Measurements from ENCODE around the gene SMPD4. TPM values are rescaled to one million over a fixed set of nuclear protein-coding genes. Genes with fewer than 3 reads are reported as not detected.

Gene SMPD4
- total RNA-seq, result 14.1 TPM

GRCh38 chr2:130181325-130181879 is at the start of gene SMPD4:
Gene SMPD4, minus strand, starts transcription at chr2:130181602. Its CDS starts 5,010 bp downstream, at chr2:130176592.

DNA sequence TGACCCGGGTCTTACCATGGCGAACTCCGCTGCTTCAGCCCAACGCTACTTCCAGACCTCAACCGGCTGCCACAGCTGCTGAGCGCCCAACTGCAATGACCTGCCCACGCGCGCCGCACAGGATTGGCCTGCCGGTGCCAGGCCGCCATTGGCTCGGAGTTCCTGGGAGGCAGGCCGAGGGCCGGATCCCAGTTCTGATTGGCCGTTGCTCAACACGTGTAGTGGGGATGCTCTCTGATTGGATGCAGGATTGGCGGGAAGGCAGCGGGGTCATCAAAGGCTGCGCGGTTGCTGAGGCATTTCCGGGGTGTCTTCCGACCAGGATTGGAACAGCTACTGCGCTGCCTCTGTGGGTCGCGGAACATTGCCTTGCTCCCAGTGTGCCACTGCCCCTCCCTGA is 16.9 kb upstream of the SMPD4 start, which contains the start of gene TUBA3E:
TSS of gene TUBA3E (minus strand) at position 97 of the 400 bp plus-strand sequence. CDS start at position 18, 79 bp downstream.

DNA sequence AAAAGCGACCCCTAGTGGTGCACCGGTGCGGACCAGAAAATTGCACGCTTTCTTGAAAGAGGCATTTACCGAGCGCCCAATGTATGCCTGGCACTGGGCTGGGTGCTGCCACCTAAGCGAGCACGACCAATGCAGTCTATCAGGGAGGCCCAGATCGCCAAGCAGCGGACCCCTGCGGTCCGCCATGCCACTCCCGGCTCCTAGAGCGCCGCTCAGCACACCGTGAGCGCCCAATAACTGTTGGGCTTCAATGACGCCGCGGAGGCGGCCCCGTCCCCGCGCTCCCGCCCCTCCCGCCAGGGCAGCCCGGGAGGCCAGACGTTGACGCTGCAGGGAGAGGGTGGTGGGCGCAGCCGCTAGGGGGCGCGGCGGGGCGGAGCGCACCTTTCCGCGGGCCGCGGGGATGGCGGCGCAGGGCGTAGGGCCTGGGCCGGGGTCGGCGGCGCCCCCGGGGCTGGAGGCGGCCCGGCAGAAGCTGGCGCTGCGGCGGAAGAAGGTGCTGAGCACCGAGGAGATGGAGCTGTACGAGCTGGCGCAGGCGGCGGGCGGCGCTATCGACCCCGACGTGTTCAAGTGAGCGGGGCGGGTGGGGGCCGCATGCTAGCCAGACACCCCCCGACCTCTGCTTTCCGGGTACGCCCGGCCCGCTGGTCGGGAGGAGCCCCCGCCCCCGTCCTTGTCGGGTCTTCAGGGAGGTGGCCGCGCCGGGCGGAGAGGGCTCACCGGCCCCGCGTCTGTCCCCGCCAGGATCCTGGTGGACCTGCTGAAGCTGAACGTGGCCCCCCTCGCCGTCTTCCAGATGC is 679 bp upstream of the SMPD4 start, which contains the start of gene MZT2B:
TSS of gene MZT2B (plus strand) at position 383 of the 803 bp plus-strand sequence. CDS start at position 404, 21 bp downstream.

GRCh38 chr2:130145006-130145414 is 36.4 kb downstream of the SMPD4 start, which contains the start of gene CCDC74B:
Gene CCDC74B, minus strand, starts transcription at chr2:130145112. Its CDS starts 116 bp downstream, at chr2:130144996.

GRCh38 chr2:130129120-130129829 is 52.1 kb downstream of the SMPD4 start, which contains the start of gene POTEF:
Gene POTEF, minus strand, starts transcription at chr2:130129222. Its CDS starts 8,707 bp downstream, at chr2:130120515.

Small RNA genes lying within 50 kb of the gene (small RNA-seq; reads per million reads assigned to genes)
- gene RNU6-1049P, result not detected

Other genes starting within 250 kb of the SMPD4 start
- 2.5 TPM for gene RAB6C, start 201.9 kb downstream of the SMPD4 start, total RNA-seq
- gene POTEF, start 52.4 kb downstream of the SMPD4 start, total RNA-seq, result 0.23 TPM
- gene CCDC74B, start 36.5 kb downstream of the SMPD4 start, total RNA-seq, result 9.2 TPM
- gene MZT2B, start 660 bp upstream of the SMPD4 start, total RNA-seq, result 85.1 TPM
- not detected for gene TUBA3E, start 16.8 kb upstream of the SMPD4 start, total RNA-seq
- 40.1 TPM for gene IMP4, start 161.3 kb upstream of the SMPD4 start, total RNA-seq
- 19.6 TPM for gene PTPN18, start 174.5 kb upstream of the SMPD4 start, total RNA-seq

Measured in diencephalon (tissue), 1 donor.